ENCODE results near the gene CLSTN2.

The CLSTN2 gene

GRCh38 chr3:140434261-140434905, 499.4 kb downstream of the CLSTN2 start:
- no peak for DNase-seq

GRCh38 chr3:140436421-140436820, 501.4 kb downstream of the CLSTN2 start:
- no peak for DNase-seq

GRCh38 chr3:140438736-140439470, 503.9 kb downstream of the CLSTN2 start:
- DNase-seq = no peak

- DNase-seq = no peak
Observed at GRCh38 chr3:140439527-140439926, 504.5 kb downstream of the CLSTN2 start.

GRCh38 chr3:140440446-140440845, 505.5 kb downstream of the CLSTN2 start:
- DNase-seq = no peak

- DNase-seq = no peak
Observed at GRCh38 chr3:140441006-140441405, 506.0 kb downstream of the CLSTN2 start.

- no peak for DNase-seq
Observed at GRCh38 chr3:140442621-140443020, 507.6 kb downstream of the CLSTN2 start.

- no peak for DNase-seq
Observed at GRCh38 chr3:140443073-140443472, 508.1 kb downstream of the CLSTN2 start.

GRCh38 chr3:140443806-140444205, 508.8 kb downstream of the CLSTN2 start:
- DNase-seq = no peak

GRCh38 chr3:140446734-140447133, 511.7 kb downstream of the CLSTN2 start:
- no peak for DNase-seq

GRCh38 chr3:140447136-140447535, 512.2 kb downstream of the CLSTN2 start:
- DNase-seq = no peak

- DNase-seq = no peak
Observed at GRCh38 chr3:140448001-140448400, 513.0 kb downstream of the CLSTN2 start.

- DNase-seq = no peak
Observed at GRCh38 chr3:140449413-140450256, 514.6 kb downstream of the CLSTN2 start.

GRCh38 chr3:140453750-140454149, 518.8 kb downstream of the CLSTN2 start:
- DNase-seq = no peak

GRCh38 chr3:140455521-140456214, 520.7 kb downstream of the CLSTN2 start:
- no peak for DNase-seq

- DNase-seq = no peak
Observed at GRCh38 chr3:140456974-140457373, 522.0 kb downstream of the CLSTN2 start.

- no peak for DNase-seq
Observed at GRCh38 chr3:140459462-140459861, 524.5 kb downstream of the CLSTN2 start.

GRCh38 chr3:140461250-140461649, 526.3 kb downstream of the CLSTN2 start:
- DNase-seq = no peak

- DNase-seq = no peak
Observed at GRCh38 chr3:140463355-140463754, 528.4 kb downstream of the CLSTN2 start.

- no peak for DNase-seq
Observed at GRCh38 chr3:140465988-140466387, 531.0 kb downstream of the CLSTN2 start.

GRCh38 chr3:140466535-140466934, 531.5 kb downstream of the CLSTN2 start:
- no peak for DNase-seq

- DNase-seq = no peak
Observed at GRCh38 chr3:140467104-140467577, 532.2 kb downstream of the CLSTN2 start.

GRCh38 chr3:140467796-140468315, 532.9 kb downstream of the CLSTN2 start:
- no peak for DNase-seq

Data from activated gamma-delta T cell treated with Interleukin-2 at 50 U/mL for 16 hours (primary cell).